ENCODE data around the gene CDC34.
A peak's percentile ranks its signal among the peaks of the same experiment; 100 is the strongest.

The CDC34 gene

GRCh38 chr19:519449-519865 is 12.1 kb upstream of the CDC34 start:
- no peak for DNase-seq (ENCODE audit: low read depth in 2 of 2)

- DNase-seq (ENCODE audit: low read depth in 2 of 2), result no peak
Observed at GRCh38 chr19:522726-523125, 8.8 kb upstream of the CDC34 start.

- DNase-seq (ENCODE audit: low read depth in 2 of 2), result no peak
Observed at GRCh38 chr19:524062-524674, 7.4 kb upstream of the CDC34 start.

GRCh38 chr19:525029-525428 is 6.5 kb upstream of the CDC34 start:
- no peak for DNase-seq (ENCODE audit: low read depth in 2 of 2)

GRCh38 chr19:525857-526419 is 5.6 kb upstream of the CDC34 start:
- no peak for DNase-seq (ENCODE audit: low read depth in 2 of 2)

GRCh38 chr19:530134-531008 is 1.2 kb upstream of the CDC34 start:
- no peak for DNase-seq (ENCODE audit: low read depth in 2 of 2)

GRCh38 chr19:531009-531752 is 379 bp upstream of the CDC34 start:
- DNase-seq (ENCODE audit: low read depth in 2 of 2), result peak; percentile 64 to 76

- DNase-seq (ENCODE audit: low read depth in 2 of 2), result no peak
Observed at GRCh38 chr19:532561-533363, 1.2 kb downstream of the CDC34 start.

- no peak for DNase-seq (ENCODE audit: low read depth in 2 of 2)
Observed at GRCh38 chr19:533364-534058, 2.0 kb downstream of the CDC34 start.

- no peak for DNase-seq (ENCODE audit: low read depth in 2 of 2)
Observed at GRCh38 chr19:534088-534487, 2.5 kb downstream of the CDC34 start.

- DNase-seq (ENCODE audit: low read depth in 2 of 2), result no peak
Observed at GRCh38 chr19:535017-535835, 3.7 kb downstream of the CDC34 start.

GRCh38 chr19:536031-536880 is 4.7 kb downstream of the CDC34 start:
- DNase-seq (ENCODE audit: low read depth in 2 of 2), result no peak

- no peak for DNase-seq (ENCODE audit: low read depth in 2 of 2)
Observed at GRCh38 chr19:536881-537404, 5.4 kb downstream of the CDC34 start.

- no peak for DNase-seq (ENCODE audit: low read depth in 2 of 2)
Observed at GRCh38 chr19:538641-539428, 7.3 kb downstream of the CDC34 start.

GRCh38 chr19:539429-540030 is 8.0 kb downstream of the CDC34 start:
- DNase-seq (ENCODE audit: low read depth in 2 of 2), result no peak

- DNase-seq (ENCODE audit: low read depth in 2 of 2), result no peak
Observed at GRCh38 chr19:540867-541637, 9.5 kb downstream of the CDC34 start.

- DNase-seq (ENCODE audit: low read depth in 2 of 2), result no peak
Observed at GRCh38 chr19:541699-542098, 10.1 kb downstream of the CDC34 start.
